ENCODE data around the gene BCL11A. TPM values are rescaled to one million over a fixed set of nuclear protein-coding genes. Genes with fewer than 3 reads are reported as not detected.
A peak's percentile ranks its signal among the peaks of the same experiment; 100 is the strongest.

The BCL11A gene
- polyA plus RNA-seq, 2 of the 4 experiments (the other 2 are of a cell fraction), result 0.12 to 0.13 TPM

DNA sequence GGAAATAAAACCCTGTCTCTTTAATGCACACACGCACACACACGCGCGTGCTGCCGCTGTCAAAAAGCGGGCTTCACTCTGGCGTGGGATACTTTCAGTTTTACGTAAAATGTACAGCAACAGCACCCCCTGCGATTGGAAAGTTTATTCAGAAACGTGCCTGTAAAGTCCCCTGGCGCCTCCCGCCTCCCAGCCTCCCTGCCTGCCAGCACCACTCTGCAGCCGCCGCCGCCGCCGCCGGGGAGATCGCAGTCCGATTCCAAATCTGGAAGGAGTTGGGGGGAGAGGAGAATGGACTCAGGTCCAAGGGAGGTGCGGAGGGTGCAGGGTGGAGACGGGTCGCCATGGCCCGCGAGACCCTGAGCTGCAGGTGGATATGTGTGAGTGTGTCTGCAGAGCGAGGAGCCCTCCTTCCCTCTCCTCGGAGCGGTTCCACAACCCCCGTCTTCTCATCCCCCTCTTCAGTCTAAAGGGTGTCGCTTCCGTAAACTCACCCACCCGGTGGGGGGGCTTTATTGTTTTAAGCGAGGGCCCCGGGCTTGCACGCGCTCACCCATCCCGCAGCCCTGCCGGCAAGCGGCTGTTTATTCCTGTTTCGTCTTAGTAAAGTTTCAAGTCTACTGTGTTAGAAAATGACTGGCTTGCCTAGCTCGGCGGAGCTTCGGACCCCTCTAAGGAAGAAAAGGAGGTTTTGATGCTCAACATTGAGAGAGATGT lies 1.8 kb upstream of the BCL11A start:
- TF ChIP-seq CBX8 (IDR thresholded peaks at IDR 0.05) (peak; percentile 88; the same call in 1 of the 2 replicates), HMGXB4 (CRISPR knock-in tag; IDR thresholded peaks at IDR 0.05; ENCODE audit: borderline replicate concordance) (no peak), RFX5 (IDR thresholded peaks at IDR 0.05) (no peak), RNF2 (IDR thresholded peaks at IDR 0.05; ENCODE audit: borderline replicate concordance, low read depth) (no peak; the same call in 1 of the 2 replicates), GATA3 (IDR thresholded peaks at IDR 0.05; ENCODE audit: borderline replicate concordance) (no peak), MAZ (IDR thresholded peaks at IDR 0.05; ENCODE audit: borderline replicate concordance, low read depth, low read length) (no peak), POLR2A (IDR thresholded peaks at IDR 0.05; ENCODE audit: low read length) (no peak), NPAS2 (CRISPR knock-in tag; IDR thresholded peaks at IDR 0.05; ENCODE audit: borderline replicate concordance) (no peak), BHLHE40 (IDR thresholded peaks at IDR 0.05; ENCODE audit: low read depth, low read length) (no peak), MAX (IDR thresholded peaks at IDR 0.05) (peak; percentile 58), KDM1A (IDR thresholded peaks at IDR 0.05; ENCODE audit: low read depth) (no peak), RAD21 (conservative IDR thresholded peaks at IDR 0.05 in 1 of 2, IDR thresholded peaks at IDR 0.05 in 1 of 2) (peak; percentile 11 to 33; a peak in 1 of 5 replicates), SMC3 (IDR thresholded peaks at IDR 0.05) (peak; percentile 22; the same call in 1 of the 3 replicates), TFCP2L1 (CRISPR knock-in tag; IDR thresholded peaks at IDR 0.05) (no peak), EP300 (IDR thresholded peaks at IDR 0.05) (no peak), MAFK (IDR thresholded peaks at IDR 0.05; ENCODE audit: partially characterized antibody) (no peak), POLR2AphosphoS2 (conservative IDR thresholded peaks at IDR 0.05; ENCODE audit: low read length) (no peak)
- TF ChIP-seq, protein P1, sequence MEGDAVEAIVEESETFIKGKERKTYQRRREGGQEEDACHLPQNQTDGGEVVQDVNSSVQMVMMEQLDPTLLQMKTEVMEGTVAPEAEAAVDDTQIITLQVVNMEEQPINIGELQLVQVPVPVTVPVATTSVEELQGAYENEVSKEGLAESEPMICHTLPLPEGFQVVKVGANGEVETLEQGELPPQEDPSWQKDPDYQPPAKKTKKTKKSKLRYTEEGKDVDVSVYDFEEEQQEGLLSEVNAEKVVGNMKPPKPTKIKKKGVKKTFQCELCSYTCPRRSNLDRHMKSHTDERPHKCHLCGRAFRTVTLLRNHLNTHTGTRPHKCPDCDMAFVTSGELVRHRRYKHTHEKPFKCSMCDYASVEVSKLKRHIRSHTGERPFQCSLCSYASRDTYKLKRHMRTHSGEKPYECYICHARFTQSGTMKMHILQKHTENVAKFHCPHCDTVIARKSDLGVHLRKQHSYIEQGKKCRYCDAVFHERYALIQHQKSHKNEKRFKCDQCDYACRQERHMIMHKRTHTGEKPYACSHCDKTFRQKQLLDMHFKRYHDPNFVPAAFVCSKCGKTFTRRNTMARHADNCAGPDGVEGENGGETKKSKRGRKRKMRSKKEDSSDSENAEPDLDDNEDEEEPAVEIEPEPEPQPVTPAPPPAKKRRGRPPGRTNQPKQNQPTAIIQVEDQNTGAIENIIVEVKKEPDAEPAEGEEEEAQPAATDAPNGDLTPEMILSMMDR (IDR thresholded peaks at IDR 0.05), result peak; percentile 30
- TF ChIP-seq, protein P2, sequence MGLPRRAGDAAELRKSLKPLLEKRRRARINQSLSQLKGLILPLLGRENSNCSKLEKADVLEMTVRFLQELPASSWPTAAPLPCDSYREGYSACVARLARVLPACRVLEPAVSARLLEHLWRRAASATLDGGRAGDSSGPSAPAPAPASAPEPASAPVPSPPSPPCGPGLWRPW (IDR thresholded peaks at IDR 0.05), result no peak
- TF ChIP-seq, protein P3, sequence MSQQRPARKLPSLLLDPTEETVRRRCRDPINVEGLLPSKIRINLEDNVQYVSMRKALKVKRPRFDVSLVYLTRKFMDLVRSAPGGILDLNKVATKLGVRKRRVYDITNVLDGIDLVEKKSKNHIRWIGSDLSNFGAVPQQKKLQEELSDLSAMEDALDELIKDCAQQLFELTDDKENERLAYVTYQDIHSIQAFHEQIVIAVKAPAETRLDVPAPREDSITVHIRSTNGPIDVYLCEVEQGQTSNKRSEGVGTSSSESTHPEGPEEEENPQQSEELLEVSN (IDR thresholded peaks at IDR 0.05; ENCODE audit: borderline replicate concordance, low read depth), result peak; percentile 53; the same call in 1 of the 2 replicates
- TF ChIP-seq, protein P4, sequence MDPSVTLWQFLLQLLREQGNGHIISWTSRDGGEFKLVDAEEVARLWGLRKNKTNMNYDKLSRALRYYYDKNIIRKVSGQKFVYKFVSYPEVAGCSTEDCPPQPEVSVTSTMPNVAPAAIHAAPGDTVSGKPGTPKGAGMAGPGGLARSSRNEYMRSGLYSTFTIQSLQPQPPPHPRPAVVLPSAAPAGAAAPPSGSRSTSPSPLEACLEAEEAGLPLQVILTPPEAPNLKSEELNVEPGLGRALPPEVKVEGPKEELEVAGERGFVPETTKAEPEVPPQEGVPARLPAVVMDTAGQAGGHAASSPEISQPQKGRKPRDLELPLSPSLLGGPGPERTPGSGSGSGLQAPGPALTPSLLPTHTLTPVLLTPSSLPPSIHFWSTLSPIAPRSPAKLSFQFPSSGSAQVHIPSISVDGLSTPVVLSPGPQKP (IDR thresholded peaks at IDR 0.05; ENCODE audit: low read depth, low read length), result no peak
- Histone ChIP-seq H3K4me3 (peak overlapping the region; percentile 63), H3K27ac (no peak overlapping the region), H3K9me3 (no peaks in the 10 kb centered on the region), H3K4me1 (peaks cover 39% of the 10 kb centered on the region), H3K4me2 (peak overlapping the region; percentile 99)
- peak; percentile 54 to 62 for ATAC-seq
- no peak for FAIRE-seq
- ChIA-PET CTCF (interaction anchor here (0.6 to 1.4 kb wide), 4 partner anchors 11 to 1530 kb away, joined by 3 to 7 read pairs (median 5); no protein-coding TSS in a partner anchor), POLR2A (no interaction called here)
- under 1% methylated on average over 38 of the region's 43 CpGs for WGBS (ENCODE audit: missing lambda C conversion rate)
- peak; percentile 46 to 64 for DNase-seq (ENCODE audit: low read depth in 1 of 2, low spot score in 1 of 2)
